SU-DHL-6 (cell line): ENCODE data around the gene KCNQ1OT1.

Experiments used
- H2AFZ ChIP-seq: fragments of 200-600 bp; sonication (generic); 2 replicates; pipeline ENCODE4 v1.6.1; 2014; ENCODE audit warnings: low read depth, mild to moderate bottlenecking, moderate library complexity, mixed read lengths, antibody characterized with exemption, low read length; ENCODE audit not compliant: severe bottlenecking
- H3F3A ChIP-seq: fragments of 200-600 bp; shearing (Covaris generic); 2 replicates; pipeline ENCODE4 v1.6.0; 2016; ENCODE audit warnings: antibody characterized with exemption, mild to moderate bottlenecking; ENCODE audit not compliant: insufficient read depth
- H3K27ac ChIP-seq: fragments of 200-600 bp; sonication (generic); 2 replicates; pipeline ENCODE4 v1.5.1; 2016; ENCODE audit warnings: low read depth, mild to moderate bottlenecking, low read length, moderate library complexity, mixed read lengths
- H3K27me3 ChIP-seq: fragments of 200-600 bp; sonication (generic), shearing (Covaris generic); 2 replicates; pipeline ENCODE4 v1.6.0; 2014; ENCODE audit warnings: mild to moderate bottlenecking, low read length
- H3K36me3 ChIP-seq: fragments of 200-600 bp; sonication (generic); 2 replicates; pipeline ENCODE4 v1.6.1; 2014; ENCODE audit warnings: mild to moderate bottlenecking, low read length, mixed read lengths
- H3K4me2 ChIP-seq: fragments of 300-600, 200-600 bp; shearing (Covaris generic), sonication (generic); 2 replicates; pipeline ENCODE4 v1.6.0; 2014; ENCODE audit warnings: low read length, low read depth, mild to moderate bottlenecking; ENCODE audit not compliant: poor library complexity, severe bottlenecking
- H3K4me3 ChIP-seq: fragments of 200-600 bp; sonication (generic); 2 replicates; pipeline ENCODE4 v1.5.1; 2014; ENCODE audit warnings: antibody characterized with exemption, low read length, mild to moderate bottlenecking, mixed read lengths; ENCODE audit not compliant: insufficient read depth, poor library complexity, severe bottlenecking
- H3K79me2 ChIP-seq: fragments of 200-600 bp; sonication (generic); 2 replicates; pipeline ENCODE4 v1.6.1; 2014; ENCODE audit warnings: mild to moderate bottlenecking, low read length, moderate library complexity; ENCODE audit not compliant: insufficient read depth
- H3K9ac ChIP-seq: fragments of 200-600 bp; sonication (generic); 2 replicates; pipeline ENCODE4 v1.7.0; 2014; ENCODE audit warnings: mild to moderate bottlenecking, low read length
- H3K9me2 ChIP-seq: fragments of 200-600 bp; sonication (generic); replicated peaks from 2 replicates; pipeline ENCODE4 v1.6.1; 2014; ENCODE audit warnings: low read length; ENCODE audit not compliant: insufficient read depth
- H3K9me3 ChIP-seq: fragments of 200-600 bp; sonication (generic); 2 replicates; pipeline ENCODE4 v1.6.1; 2014; ENCODE audit warnings: low read length, mixed read lengths; ENCODE audit not compliant: insufficient read depth
- H4K20me1 ChIP-seq: fragments of 200-600 bp; sonication (generic); 2 replicates; pipeline ENCODE4 v1.6.1; 2014; ENCODE audit warnings: low read depth, mild to moderate bottlenecking, antibody characterized with exemption, low read length, moderate library complexity, mixed read lengths
- CTCF ChIP-seq: fragments of 200-600 bp; sonication (generic); IDR thresholded peaks from one replicate; pipeline ENCODE4 v1.5.1; 2017; ENCODE audit warnings: antibody characterized with exemption, mild to moderate bottlenecking, low read length, moderate library complexity; ENCODE audit not compliant: insufficient read depth, poor library complexity, severe bottlenecking
- EZH2phosphoT487 ChIP-seq: fragments of 200-600 bp; sonication (generic), shearing (Covaris generic); conservative IDR thresholded peaks from 2 replicates; pipeline ENCODE4 v1.6.1; 2018; ENCODE audit warnings: mild to moderate bottlenecking, antibody characterized with exemption, low read length, moderate library complexity, mixed read lengths

Gene KCNQ1OT1

GRCh38 chr11:2696455-2696854, 3.3 kb downstream of the KCNQ1OT1 start:
- H3K36me3 ChIP-seq: no peaks in the 10 kb centered on the region
- no peaks in the 10 kb centered on the region for H3K79me2 ChIP-seq
- H3K9me2 ChIP-seq: no peaks in the 10 kb centered on the region
- no peaks in the 10 kb centered on the region for H3K27me3 ChIP-seq
- H3K4me3 ChIP-seq: no peak overlapping the region
- no peaks in the 10 kb centered on the region for H4K20me1 ChIP-seq
- no peaks in the 10 kb centered on the region for H3K9me3 ChIP-seq
- no peak overlapping the region for H2AFZ ChIP-seq
- H3K27ac ChIP-seq: no peak overlapping the region
- no peaks in the 10 kb centered on the region for H3F3A ChIP-seq
- H3K9ac ChIP-seq: no peak overlapping the region
- no peak overlapping the region for H3K4me2 ChIP-seq
- no peak for TF ChIP-seq CTCF
- TF ChIP-seq EZH2phosphoT487: no peak

GRCh38 chr11:2694995-2695939, 4.5 kb downstream of the KCNQ1OT1 start:
- Histone ChIP-seq H3K9me3 (no peaks in the 10 kb centered on the region), H3K27me3 (no peaks in the 10 kb centered on the region), H2AFZ (no peak overlapping the region), H3K27ac (no peak overlapping the region), H3K36me3 (no peaks in the 10 kb centered on the region), H3K9ac (no peak overlapping the region), H3K4me2 (no peak overlapping the region), H3K4me3 (no peak overlapping the region), H3K79me2 (no peaks in the 10 kb centered on the region), H3K9me2 (no peaks in the 10 kb centered on the region), H4K20me1 (no peaks in the 10 kb centered on the region), H3F3A (no peaks in the 10 kb centered on the region)
- TF ChIP-seq CTCF (no peak), EZH2phosphoT487 (no peak)

- Histone ChIP-seq H3K27me3 (no peaks in the 10 kb centered on the region), H4K20me1 (no peaks in the 10 kb centered on the region), H3K79me2 (no peaks in the 10 kb centered on the region), H3K9me2 (no peaks in the 10 kb centered on the region), H3K4me3 (no peak overlapping the region), H3K9me3 (no peaks in the 10 kb centered on the region), H2AFZ (no peak overlapping the region), H3K27ac (no peak overlapping the region), H3K9ac (no peak overlapping the region), H3K4me2 (no peak overlapping the region), H3K36me3 (no peaks in the 10 kb centered on the region), H3F3A (no peaks in the 10 kb centered on the region)
- TF ChIP-seq EZH2phosphoT487: no peak
- no peak for TF ChIP-seq CTCF
These were observed 5.3 kb downstream of the KCNQ1OT1 start for GRCh38 chr11:2694495-2694894.
